Transverse colon (tissue), 4 donors: ENCODE results near the gene GJA5.

ENCODE experiments used
- EP300 ChIP-seq: sonication (generic); formaldehyde crosslinking; IDR thresholded peaks from one replicate; pipeline ENCODE4 v1.6.1; 2017; ENCODE audit warnings: antibody characterized with exemption, low read depth
- POLR2A ChIP-seq: fragments of 450-650 bp; IDR thresholded peaks from one replicate; pipeline ENCODE4 v1.6.1; 2016; ENCODE audit warnings: antibody characterized with exemption, mild to moderate bottlenecking, moderate library complexity
- POLR2AphosphoS5 ChIP-seq, 3 donors: sonication (generic); formaldehyde crosslinking; IDR thresholded peaks; one replicate each; pipeline ENCODE4 v1.6.1; 2016; ENCODE audit warnings: antibody characterized with exemption in 3 of 3
- TF ChIP-seq, protein P1 (sequence below), 5 experiments: fragments of 200-600 bp in 3 of 5; fragments of 450-650 bp in 2 of 5; sonication (generic) in 3 of 5; IDR thresholded peaks; 1 replicate in 2 of 5; 2 replicates in 3 of 5; pipeline ENCODE4 v1.5.1; 2016 to 2017; ENCODE audit warnings: antibody characterized with exemption in 5 of 5, inconsistent platforms in 3 of 5, mild to moderate bottlenecking in 2 of 5, moderate library complexity in 1 of 5

DNA sequence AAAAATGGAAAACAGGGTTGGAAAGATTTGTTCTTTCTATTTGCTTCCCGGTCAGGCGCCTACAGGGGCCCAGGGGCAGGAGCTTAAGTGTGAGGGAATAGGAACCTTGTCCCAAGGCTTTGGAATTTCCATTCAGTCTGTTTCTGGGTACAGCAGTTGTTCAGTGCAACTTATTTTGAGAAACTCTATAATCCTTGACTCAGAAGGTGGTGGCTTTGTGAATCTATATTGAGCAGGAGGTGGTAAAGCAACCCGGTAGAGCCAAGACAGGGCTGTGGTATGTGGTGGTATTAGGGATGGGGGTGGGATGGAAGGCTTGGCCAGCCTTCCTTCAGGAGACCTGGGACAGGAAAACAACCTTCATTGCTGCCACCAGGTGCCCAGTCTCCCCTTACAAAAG, 20.0 kb downstream of the GJA5 start:
- TF ChIP-seq, protein P1, sequence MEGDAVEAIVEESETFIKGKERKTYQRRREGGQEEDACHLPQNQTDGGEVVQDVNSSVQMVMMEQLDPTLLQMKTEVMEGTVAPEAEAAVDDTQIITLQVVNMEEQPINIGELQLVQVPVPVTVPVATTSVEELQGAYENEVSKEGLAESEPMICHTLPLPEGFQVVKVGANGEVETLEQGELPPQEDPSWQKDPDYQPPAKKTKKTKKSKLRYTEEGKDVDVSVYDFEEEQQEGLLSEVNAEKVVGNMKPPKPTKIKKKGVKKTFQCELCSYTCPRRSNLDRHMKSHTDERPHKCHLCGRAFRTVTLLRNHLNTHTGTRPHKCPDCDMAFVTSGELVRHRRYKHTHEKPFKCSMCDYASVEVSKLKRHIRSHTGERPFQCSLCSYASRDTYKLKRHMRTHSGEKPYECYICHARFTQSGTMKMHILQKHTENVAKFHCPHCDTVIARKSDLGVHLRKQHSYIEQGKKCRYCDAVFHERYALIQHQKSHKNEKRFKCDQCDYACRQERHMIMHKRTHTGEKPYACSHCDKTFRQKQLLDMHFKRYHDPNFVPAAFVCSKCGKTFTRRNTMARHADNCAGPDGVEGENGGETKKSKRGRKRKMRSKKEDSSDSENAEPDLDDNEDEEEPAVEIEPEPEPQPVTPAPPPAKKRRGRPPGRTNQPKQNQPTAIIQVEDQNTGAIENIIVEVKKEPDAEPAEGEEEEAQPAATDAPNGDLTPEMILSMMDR (IDR thresholded peaks at IDR 0.05): no peak
- TF ChIP-seq POLR2AphosphoS5 (IDR thresholded peaks at IDR 0.05): no peak
- no peak for TF ChIP-seq POLR2A
- no peak for TF ChIP-seq EP300
